ENCODE measurements around the gene DNAJC2.

- TF ChIP-seq CREB1 (CRISPR knock-in tag; IDR thresholded peaks at IDR 0.05; ENCODE audit: low read depth) (no peak), CTCF (conservative IDR thresholded peaks at IDR 0.05; ENCODE audit: low read depth in 2 of 2) (no peak), EZH2 (IDR thresholded peaks at IDR 0.05; ENCODE audit: low read depth, unreplicated experiment) (no peak)
These were observed 47.4 kb upstream of the DNAJC2 start for GRCh38 chr7:103391976-103392375.
